Measurements from ENCODE around the gene IGF2R. TPM values are rescaled to one million over a fixed set of nuclear protein-coding genes. Genes with fewer than 3 reads are reported as not detected.

IGF2R gene
- total and polyA plus RNA-seq, 2 experiments from 2014 or later = 8.1 to 30.9 TPM

DNA sequence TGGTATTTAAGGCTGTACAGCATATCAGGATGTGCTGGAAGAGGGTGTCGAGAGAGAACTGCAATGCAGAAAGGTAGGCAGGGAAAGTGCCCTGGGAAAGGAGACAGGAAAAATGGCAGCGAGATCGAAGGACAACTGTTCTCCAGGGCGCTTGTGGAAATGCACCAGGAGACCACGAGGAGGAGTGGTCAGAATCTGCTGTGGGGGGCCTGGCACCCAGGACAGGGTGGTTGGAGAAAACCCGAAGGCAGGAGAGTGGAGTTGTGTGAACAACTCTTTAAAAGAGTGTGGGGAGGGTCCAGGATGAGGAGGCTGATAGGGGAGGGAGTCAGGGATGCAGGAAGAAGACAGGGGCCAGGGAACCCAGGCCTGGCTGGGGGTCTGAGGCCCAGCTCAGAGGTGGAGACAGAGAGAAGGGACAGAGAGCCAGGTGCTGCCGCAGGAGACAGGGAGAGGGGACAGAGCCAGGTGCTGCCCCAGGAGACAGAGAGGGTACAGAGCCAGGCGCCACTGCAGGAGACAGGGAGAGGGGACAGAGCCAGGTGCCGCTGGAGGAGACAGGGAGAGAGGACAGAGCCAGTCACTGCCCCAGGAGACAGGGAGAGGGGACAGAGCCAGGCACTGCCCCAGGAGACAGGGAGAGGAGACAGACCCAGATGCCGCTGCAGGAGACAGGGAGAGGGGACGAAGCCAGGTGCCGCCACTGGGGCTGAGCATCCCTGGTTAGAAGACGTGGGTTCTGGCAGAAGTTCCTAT, 162.0 kb downstream of the IGF2R start:
- Histone ChIP-seq H3F3A (ENCODE audit: insufficient read depth) (no peaks in the 10 kb centered on the region), H3K9me2 (ENCODE audit: insufficient read depth) (no peaks in the 10 kb centered on the region), H3K9me3 (ENCODE audit: low read depth) (no peaks in the 10 kb centered on the region), H3K79me2 (ENCODE audit: insufficient read depth) (no peaks in the 10 kb centered on the region), H3K4me3 (no peak overlapping the region), H2AFZ (no peak overlapping the region), H3K9ac (no peak overlapping the region), H3K4me1 (ENCODE audit: insufficient read depth) (no peaks in the 10 kb centered on the region), H4K20me1 (ENCODE audit: insufficient read depth) (no peaks in the 10 kb centered on the region), H3K27ac (no peak overlapping the region), H3K27me3 (replicated peaks; ENCODE audit: insufficient read depth) (no peaks in the 10 kb centered on the region), H3K4me2 (ENCODE audit: unreplicated experiment) (no peak overlapping the region), H3K36me3 (ENCODE audit: low read depth) (no peaks in the 10 kb centered on the region)
- no peak for TF ChIP-seq EZH2 (IDR thresholded peaks at IDR 0.05; ENCODE audit: insufficient read depth, poor library complexity, severe bottlenecking)
- 88% methylated on average over 13 of the region's 13 CpGs for WGBS, 2 experiments (ENCODE audit: low coverage in 1 of 2, low lambda C conversion rate in 2 of 2, missing lambda C conversion rate in 2 of 2)
- in situ Hi-C loops (cut with MboI) = no loop called here
- DNase-seq = no peak

DNA sequence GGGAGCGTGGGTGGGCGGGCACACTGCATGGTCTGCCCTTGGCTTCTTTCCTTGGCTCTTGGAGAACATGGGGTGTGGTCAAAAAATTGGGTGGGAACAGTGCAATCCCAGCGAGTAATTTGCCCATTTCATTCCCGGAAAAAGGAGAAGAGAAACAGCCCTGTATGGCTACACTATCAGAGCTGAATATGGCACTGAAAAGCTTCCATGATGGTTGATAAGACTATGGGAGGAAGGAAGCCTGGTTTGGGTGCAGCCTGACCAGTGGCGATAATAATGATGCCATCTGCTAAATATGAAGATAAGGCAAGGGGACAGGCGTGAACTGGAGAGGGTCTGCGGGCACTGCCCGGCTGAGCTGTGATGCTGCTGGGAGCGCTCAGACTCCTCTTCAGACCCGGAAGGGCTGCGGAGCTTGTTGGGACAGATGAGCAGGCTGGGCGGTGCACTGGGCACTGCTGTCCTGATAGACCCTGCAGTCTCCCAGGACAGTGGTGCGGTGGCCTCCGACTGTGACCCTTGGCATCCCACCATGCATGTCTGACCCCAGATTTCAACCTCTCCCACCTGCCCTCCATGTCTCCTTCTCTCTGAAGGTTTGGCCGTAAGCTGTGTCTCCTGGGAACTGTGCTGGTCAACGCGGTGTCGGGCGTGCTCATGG, 162.9 kb downstream of the IGF2R start:
- no peak for DNase-seq
- Histone ChIP-seq H3K27ac (no peak overlapping the region), H3K9ac (no peak overlapping the region), H2AFZ (no peak overlapping the region), H3K4me1 (ENCODE audit: insufficient read depth) (no peaks in the 10 kb centered on the region), H3K9me3 (ENCODE audit: low read depth) (no peaks in the 10 kb centered on the region), H4K20me1 (ENCODE audit: insufficient read depth) (no peaks in the 10 kb centered on the region), H3K36me3 (ENCODE audit: low read depth) (no peaks in the 10 kb centered on the region), H3K27me3 (replicated peaks; ENCODE audit: insufficient read depth) (no peaks in the 10 kb centered on the region), H3K4me3 (no peak overlapping the region), H3K79me2 (ENCODE audit: insufficient read depth) (no peaks in the 10 kb centered on the region), H3K4me2 (ENCODE audit: unreplicated experiment) (no peak overlapping the region), H3K9me2 (ENCODE audit: insufficient read depth) (no peaks in the 10 kb centered on the region), H3F3A (ENCODE audit: insufficient read depth) (no peaks in the 10 kb centered on the region)
- TF ChIP-seq EZH2 (IDR thresholded peaks at IDR 0.05; ENCODE audit: insufficient read depth, poor library complexity, severe bottlenecking) (no peak), EZH2phosphoT487 (IDR thresholded peaks at IDR 0.05; ENCODE audit: insufficient read depth, low read depth) (no peak)
- 94 to 97% methylated on average over 17 to 19 of the region's 19 CpGs for WGBS, 2 experiments (ENCODE audit: low coverage in 1 of 2, low lambda C conversion rate in 2 of 2, missing lambda C conversion rate in 2 of 2)
- in situ Hi-C loops (cut with MboI) = no loop called here

GRCh38 chr6:160132297-160132637, 163.4 kb downstream of the IGF2R start:
- H3K27ac ChIP-seq = no peak overlapping the region

GRCh38 chr6:160132776-160133338, 164.0 kb downstream of the IGF2R start:
- Histone ChIP-seq H3K27ac (no peak overlapping the region), H3K9ac (no peak overlapping the region), H3K4me2 (ENCODE audit: unreplicated experiment) (no peak overlapping the region), H3K4me3 (no peak overlapping the region), H3K4me1 (ENCODE audit: insufficient read depth) (no peaks in the 10 kb centered on the region), H3K36me3 (ENCODE audit: low read depth) (no peaks in the 10 kb centered on the region), H2AFZ (no peak overlapping the region), H4K20me1 (ENCODE audit: insufficient read depth) (no peaks in the 10 kb centered on the region), H3F3A (ENCODE audit: insufficient read depth) (no peaks in the 10 kb centered on the region), H3K9me2 (ENCODE audit: insufficient read depth) (no peaks in the 10 kb centered on the region), H3K27me3 (replicated peaks; ENCODE audit: insufficient read depth) (no peaks in the 10 kb centered on the region), H3K79me2 (ENCODE audit: insufficient read depth) (no peaks in the 10 kb centered on the region), H3K9me3 (ENCODE audit: low read depth) (no peaks in the 10 kb centered on the region)
- DNase-seq = peak; percentile 60
- in situ Hi-C loops (cut with MboI) = no loop called here
- TF ChIP-seq EZH2 (IDR thresholded peaks at IDR 0.05; ENCODE audit: insufficient read depth, poor library complexity, severe bottlenecking) (no peak), EZH2phosphoT487 (IDR thresholded peaks at IDR 0.05; ENCODE audit: insufficient read depth, low read depth) (no peak)
- 77 to 79% methylated on average over 10 to 12 of the region's 12 CpGs for WGBS, 2 experiments (ENCODE audit: low coverage in 1 of 2, low lambda C conversion rate in 2 of 2, missing lambda C conversion rate in 2 of 2)

More at GRCh38 chr6:160132297-160132637, 163.4 kb downstream of the IGF2R start:
- Histone ChIP-seq H3K27me3 (replicated peaks; ENCODE audit: insufficient read depth) (no peaks in the 10 kb centered on the region), H3K4me3 (no peak overlapping the region), H2AFZ (no peak overlapping the region), H3K9ac (no peak overlapping the region), H3F3A (ENCODE audit: insufficient read depth) (no peaks in the 10 kb centered on the region), H4K20me1 (ENCODE audit: insufficient read depth) (no peaks in the 10 kb centered on the region), H3K36me3 (ENCODE audit: low read depth) (no peaks in the 10 kb centered on the region), H3K9me3 (ENCODE audit: low read depth) (no peaks in the 10 kb centered on the region), H3K79me2 (ENCODE audit: insufficient read depth) (no peaks in the 10 kb centered on the region), H3K4me1 (ENCODE audit: insufficient read depth) (no peaks in the 10 kb centered on the region), H3K4me2 (ENCODE audit: unreplicated experiment) (no peak overlapping the region), H3K9me2 (ENCODE audit: insufficient read depth) (no peaks in the 10 kb centered on the region)
- DNase-seq = no peak
- TF ChIP-seq EZH2 (IDR thresholded peaks at IDR 0.05; ENCODE audit: insufficient read depth, poor library complexity, severe bottlenecking) (no peak), EZH2phosphoT487 (IDR thresholded peaks at IDR 0.05; ENCODE audit: insufficient read depth, low read depth) (no peak)
- WGBS, 2 experiments (ENCODE audit: low coverage in 1 of 2, low lambda C conversion rate in 2 of 2, missing lambda C conversion rate in 2 of 2) = 79 to 90% methylated on average over 4 of the region's 4 CpGs
- in situ Hi-C loops (cut with MboI) = no loop called here
